ENCODE results near the gene PGAP6. TPM values are rescaled to one million over a fixed set of nuclear protein-coding genes. Genes with fewer than 3 reads are reported as not detected.
"Not testable (repeated sequence)": the region's sequence is repeated elsewhere in the genome, so short reads cannot be mapped to it uniquely, and the experiment has no call there.

The PGAP6 gene
- total RNA-seq, 4 donors from 2014 or later, result 31.6 to 83.3 (median 62.2) TPM

- H3K9me3 ChIP-seq, result no peaks in the 10 kb centered on the region
- no peak for DNase-seq
- WGBS, 2 donors, result 48 to 73% methylated on average over 6 to 8 of the region's 14 CpGs
- peaks cover 7 to 32% of the 10 kb centered on the region in 2 donors for H3K36me3 ChIP-seq
- intact Hi-C loops (cut with DNase I), result no loop called here
- H3K4me1 ChIP-seq, result peaks cover 28 to 29% of the 10 kb centered on the region in 2 donors
- no peak for TF ChIP-seq CTCF (IDR thresholded peaks at IDR 0.05)
- no peak for TF ChIP-seq POLR2A (IDR thresholded peaks at IDR 0.05)
- no peak overlapping the region for H3K4me3 ChIP-seq (replicated peaks in 1 of 3)
- H3K27ac ChIP-seq, result peak overlapping the region in 1 of 3 donors; percentile 30
- H3K27me3 ChIP-seq, result no peaks in the 10 kb centered on the region
Observed at GRCh38 chr16:378821-379182, 3.0 kb downstream of the PGAP6 start.

- peaks cover 7 to 33% of the 10 kb centered on the region in 2 donors for H3K36me3 ChIP-seq
- peaks cover 23% of the 10 kb centered on the region in 2 donors for H3K4me1 ChIP-seq
- H3K27me3 ChIP-seq; intact Hi-C loops (cut with DNase I); H3K4me3 ChIP-seq (replicated peaks in 1 of 3); DNase-seq; H3K9me3 ChIP-seq: not testable (repeated sequence)
- 92% methylated on average over 27 to 32 of the region's 36 CpGs for WGBS, 2 donors
- H3K27ac ChIP-seq, result peak overlapping the region in 1 of 3 donors; percentile 30
Observed at GRCh38 chr16:378113-378820, 3.5 kb downstream of the PGAP6 start.

DNA sequence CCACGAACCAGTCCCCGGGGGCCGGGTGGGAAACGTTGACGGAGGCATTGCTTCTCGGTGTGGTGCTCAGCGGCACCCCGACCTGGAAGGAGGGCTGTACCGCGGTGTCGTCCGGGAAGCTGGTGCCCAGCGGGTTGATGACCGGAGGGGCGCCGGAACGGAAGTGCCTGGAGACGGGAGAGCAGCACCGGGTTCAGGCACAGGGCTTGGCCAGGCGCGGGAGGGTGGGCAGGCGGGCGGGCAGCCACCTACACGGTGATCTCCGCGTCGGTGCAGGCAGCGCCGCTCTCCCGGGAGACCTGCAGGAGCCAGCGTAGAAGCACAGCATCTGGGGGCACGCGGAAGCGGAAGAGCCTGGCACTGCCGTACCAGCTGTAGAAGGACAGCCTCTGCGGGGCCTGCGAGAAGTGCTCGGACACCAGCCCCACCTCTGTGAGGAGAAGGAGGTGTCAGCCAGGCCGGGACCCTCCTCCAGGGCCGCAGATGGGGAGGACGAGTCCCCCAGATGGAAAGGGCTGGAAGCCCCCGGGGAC is 4.3 kb downstream of the PGAP6 start:
- 89 to 93% methylated on average over 38 to 40 of the region's 42 CpGs for WGBS, 2 donors
- intact Hi-C loops (cut with DNase I), result no loop called here
- no peak for DNase-seq
- Histone ChIP-seq H3K36me3 (peaks cover 7 to 33% of the 10 kb centered on the region in 2 donors), H3K4me3 (replicated peaks in 1 of 3) (no peak overlapping the region), H3K27ac (no peak overlapping the region), H3K9me3 (no peaks in the 10 kb centered on the region), H3K27me3 (no peaks in the 10 kb centered on the region), H3K4me1 (peaks cover 17 to 21% of the 10 kb centered on the region in 2 donors)
- TF ChIP-seq CTCF (IDR thresholded peaks at IDR 0.05) (no peak), POLR2A (IDR thresholded peaks at IDR 0.05) (no peak)

DNA sequence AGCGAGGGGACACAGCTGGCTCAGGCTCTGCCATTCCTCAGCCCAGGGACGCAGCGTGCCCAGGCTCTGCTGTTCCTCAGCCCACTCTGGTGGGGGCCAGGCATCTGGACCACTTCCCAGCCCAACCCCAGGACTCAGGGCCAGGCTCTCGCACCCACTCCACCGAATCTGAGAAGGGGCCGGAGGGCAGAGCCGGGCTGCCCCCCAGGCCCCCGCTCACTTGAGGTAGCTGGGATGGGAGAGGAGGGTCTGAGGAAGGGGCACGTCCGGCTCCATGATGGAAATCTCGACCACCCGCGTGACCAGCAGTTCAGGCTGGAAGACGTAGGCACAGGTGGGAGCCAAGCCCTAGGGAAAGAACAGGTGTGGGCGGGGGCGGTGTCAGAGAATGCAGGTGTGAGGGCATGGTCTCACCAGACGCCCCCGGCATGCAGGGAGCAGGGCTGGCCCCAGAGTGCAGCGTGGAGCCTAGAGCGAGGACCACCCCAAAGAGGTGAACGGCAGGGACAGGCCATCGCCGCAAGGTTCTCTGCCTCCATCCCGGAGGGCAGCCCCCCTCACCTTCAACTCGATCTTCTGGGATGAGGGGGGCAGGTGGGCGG is 4.9 kb downstream of the PGAP6 start:
- H3K4me1 ChIP-seq, result peaks cover 17 to 21% of the 10 kb centered on the region in 2 donors
- intact Hi-C loops (cut with DNase I), result no loop called here
- no peak overlapping the region for H3K4me3 ChIP-seq (replicated peaks in 1 of 3)
- TF ChIP-seq POLR2A (IDR thresholded peaks at IDR 0.05), result no peak
- no peak for TF ChIP-seq CTCF (IDR thresholded peaks at IDR 0.05)
- H3K27me3 ChIP-seq, result no peaks in the 10 kb centered on the region
- H3K27ac ChIP-seq, result no peak overlapping the region
- H3K36me3 ChIP-seq, result peaks cover 7 to 33% of the 10 kb centered on the region in 2 donors
- 94 to 96% methylated on average over 22 to 25 of the region's 26 CpGs for WGBS, 2 donors
- DNase-seq, result no peak
- no peaks in the 10 kb centered on the region for H3K9me3 ChIP-seq

DNA sequence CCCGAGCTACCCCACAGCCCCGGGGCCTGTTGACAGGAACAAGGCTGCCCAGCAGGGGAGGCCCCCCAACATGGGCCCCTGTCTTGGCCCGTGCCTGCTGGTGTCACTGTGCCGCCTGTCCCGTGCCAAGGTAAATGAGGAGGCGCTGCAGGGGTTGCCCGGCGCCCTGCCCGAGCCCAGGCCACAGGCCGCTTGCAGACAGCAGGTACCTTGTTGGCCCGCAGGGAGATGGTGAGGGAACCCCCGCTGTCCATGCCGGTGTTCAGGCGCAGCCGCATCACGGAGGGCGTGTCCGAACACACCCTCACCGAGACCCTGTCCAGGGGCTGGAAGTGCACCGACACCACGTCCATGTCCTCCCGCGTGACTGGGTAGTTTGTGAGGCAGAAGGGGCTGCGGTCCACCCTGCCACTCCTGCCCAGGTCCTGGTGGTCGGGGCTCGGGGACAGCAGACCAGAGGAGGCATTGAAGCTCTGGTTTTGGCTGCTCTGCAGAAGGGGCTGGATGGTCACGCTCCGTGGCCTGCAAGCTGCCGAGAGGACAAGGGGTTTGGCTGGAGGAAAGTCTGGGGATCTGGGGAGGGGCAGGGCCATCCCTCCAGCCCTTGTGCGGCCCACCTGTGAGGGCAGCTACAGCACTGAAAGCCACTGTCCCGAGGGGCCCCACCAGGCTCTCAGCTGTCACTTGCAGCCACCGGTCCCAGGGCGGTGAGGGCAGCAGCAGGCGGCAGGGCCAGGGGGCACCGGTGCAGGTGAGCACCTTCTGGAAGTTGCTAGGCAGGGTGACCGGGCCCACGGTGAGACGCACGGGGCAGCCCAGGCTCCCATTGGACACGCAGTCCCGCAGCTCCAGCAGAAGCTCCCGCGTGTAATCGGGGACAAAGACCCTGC is 5.6 kb downstream of the PGAP6 start:
- H3K4me3 ChIP-seq (replicated peaks in 1 of 3), result no peak overlapping the region
- peaks cover 7 to 33% of the 10 kb centered on the region in 2 donors for H3K36me3 ChIP-seq
- no peak for DNase-seq
- H3K9me3 ChIP-seq, result no peaks in the 10 kb centered on the region
- 93 to 94% methylated on average over 10 to 28 of the region's 44 CpGs for WGBS, 2 donors
- H3K4me1 ChIP-seq, result peaks cover 17 to 21% of the 10 kb centered on the region in 2 donors
- TF ChIP-seq CTCF (IDR thresholded peaks at IDR 0.05) (no peak), POLR2A (IDR thresholded peaks at IDR 0.05) (no peak)
- intact Hi-C loops (cut with DNase I), result no loop called here
- no peak overlapping the region for H3K27ac ChIP-seq
- no peaks in the 10 kb centered on the region for H3K27me3 ChIP-seq
